Large intestine (tissue), 3 donors: Measurements from ENCODE around the gene UTP25. TPM values are rescaled to one million over a fixed set of nuclear protein-coding genes. Genes with fewer than 3 reads are reported as not detected.
A peak's percentile ranks its signal among the peaks of the same experiment; 100 is the strongest.

Experiments
- DNase-seq, 2 donors: peaks; one replicate each; pipeline versions ENCODE4 v3.0.0 to v3.0.0-alpha.2; 2013
- H3K27ac ChIP-seq: one replicate; pipeline ENCODE4 v1.5.1; 2013; ENCODE audit warnings: low read length
- H3K27me3 ChIP-seq: 2 replicates; pipeline ENCODE4 v1.6.1; 2013; ENCODE audit warnings: low read length; ENCODE audit not compliant: control insufficient read depth, insufficient read depth
- H3K36me3 ChIP-seq: 2 replicates; pipeline ENCODE4 v1.6.1; 2013; ENCODE audit warnings: low read length; ENCODE audit not compliant: control insufficient read depth, insufficient read depth
- H3K4me1 ChIP-seq: one replicate; pipeline ENCODE4 v1.6.1; 2013; ENCODE audit warnings: low read length; ENCODE audit not compliant: control insufficient read depth, insufficient read depth
- H3K4me3 ChIP-seq: one replicate; pipeline ENCODE4 v1.5.1; 2013; ENCODE audit warnings: low read length
- H3K9me3 ChIP-seq: one replicate; pipeline ENCODE4 v1.6.1; 2013; ENCODE audit warnings: mild to moderate bottlenecking, low read depth, low read length, moderate library complexity; ENCODE audit not compliant: control insufficient read depth
- WGBS: methylation state at CpG from one replicate; pipeline ENCODE4 v1.1.5; 2013; ENCODE audit warnings: low lambda C conversion rate; ENCODE audit not compliant: insufficient coverage; 5-methylcytosine and 5-hydroxymethylcytosine counted together
- polyA plus RNA-seq: library from polyadenylated mRNA; unstranded; fragments of 120-200 nt; gene quantifications from one replicate; pipeline ENCODE4 v1.2.1, GENCODE V29; 2013

Gene UTP25
- polyA plus RNA-seq, 1 donor: 8.4 TPM

DNA sequence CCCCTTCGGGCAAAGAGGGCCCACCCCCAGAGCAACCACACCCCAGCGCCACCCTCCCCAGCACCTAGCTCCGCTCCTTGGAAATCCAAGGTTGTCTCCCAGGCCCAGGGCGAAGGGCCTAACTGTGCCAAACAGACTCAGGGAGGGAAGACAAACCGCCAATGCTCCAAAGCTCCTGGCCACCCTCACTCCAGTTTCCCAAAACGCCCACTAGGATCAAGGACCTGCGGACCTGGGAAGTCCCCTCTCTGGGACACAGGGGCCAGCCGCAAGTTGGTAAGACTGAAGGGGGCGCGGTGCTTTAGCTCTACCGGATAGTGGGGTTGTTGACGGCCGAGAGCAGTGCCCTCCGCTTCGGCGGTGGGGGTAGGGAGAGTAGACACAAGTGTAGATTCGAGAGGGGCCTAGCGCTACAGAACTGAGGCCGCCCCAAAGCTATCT, 22.4 kb upstream of the UTP25 start:
- DNase-seq: peak in 1 of 2 donors; percentile 68
- Histone ChIP-seq H3K27me3 (no peaks in the 10 kb centered on the region), H3K4me1 (peaks cover 57% of the 10 kb centered on the region), H3K4me3 (peak overlapping the region; percentile 94), H3K27ac (peak overlapping the region; percentile 95), H3K36me3 (peaks cover 11% of the 10 kb centered on the region), H3K9me3 (no peaks in the 10 kb centered on the region)
- WGBS: no CpG with 5 or more reads among the region's 19 CpGs

DNA sequence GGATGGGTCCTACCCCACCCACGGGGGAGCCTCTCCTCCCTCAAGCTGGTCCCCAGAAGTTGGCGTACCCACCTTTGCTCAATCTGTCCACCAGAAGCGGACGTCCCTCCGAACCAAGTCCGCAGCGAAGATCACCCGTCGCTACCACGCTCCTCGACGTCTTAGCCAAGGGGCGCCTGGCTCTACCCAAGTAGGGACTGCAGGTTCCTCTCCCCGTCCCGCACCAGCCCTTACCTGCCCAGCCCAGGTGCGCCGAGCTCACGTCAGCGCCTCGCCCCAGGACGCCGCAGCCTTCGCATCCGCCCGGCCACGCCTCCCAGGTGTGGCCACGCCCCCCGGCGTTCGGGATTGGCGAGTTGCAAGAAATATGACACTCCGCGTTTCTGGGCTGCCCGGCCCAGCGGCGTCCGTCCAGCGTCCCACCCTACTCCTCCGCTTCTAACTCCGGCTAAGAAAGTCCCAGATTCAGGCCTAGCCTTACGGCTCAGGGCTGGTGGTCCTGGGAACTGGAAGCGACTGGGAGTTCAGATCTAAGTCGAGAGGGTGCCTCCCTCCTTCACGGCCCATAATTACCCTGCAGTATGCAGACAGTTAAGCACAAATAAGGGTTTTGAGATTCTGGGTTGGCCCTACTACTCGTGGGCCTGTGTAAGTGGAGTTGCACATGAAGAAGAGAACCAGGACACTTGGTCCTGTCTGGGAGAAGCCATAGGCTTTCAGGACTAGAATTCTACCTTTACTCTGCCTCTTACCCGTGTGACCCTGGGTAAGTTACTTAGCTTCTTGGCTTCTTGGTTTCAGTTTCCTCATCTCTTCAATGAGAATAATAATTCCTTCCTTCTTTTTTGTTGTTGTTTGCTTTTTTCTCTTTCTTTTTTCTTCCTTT, 21.7 kb upstream of the UTP25 start, which contains the start of gene IRF6:
TSS of gene IRF6 (minus strand) at position 268 of the 886 bp plus-strand sequence. CDS start 4,729 bp downstream, outside the sequence.
- peaks cover 57% of the 10 kb centered on the region for H3K4me1 ChIP-seq
- DNase-seq: peak; percentile 96 to 98
- 43% methylated on average over 1 of the region's 46 CpGs for WGBS

DNA sequence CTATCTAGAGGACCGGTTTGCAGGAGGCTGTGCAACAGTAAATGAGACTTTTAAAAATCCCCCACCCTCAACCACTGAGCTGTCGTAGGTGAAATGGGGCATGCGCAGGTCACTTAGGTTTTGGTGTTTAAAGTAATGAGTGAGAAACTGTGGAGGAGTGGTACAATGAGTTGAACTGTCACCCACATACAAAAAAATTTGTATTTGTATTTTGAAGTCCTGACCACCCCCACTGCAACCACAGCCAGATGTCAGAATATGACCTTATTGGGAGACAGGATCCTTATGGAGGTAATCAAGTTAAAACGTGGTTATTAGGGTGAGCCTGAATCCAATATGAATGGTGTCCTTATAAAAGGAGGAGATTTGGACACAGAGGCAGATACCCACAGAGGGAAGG, 20.3 kb upstream of the UTP25 start:
- no CpG with 5 or more reads among the region's 4 CpGs for WGBS
- Histone ChIP-seq H3K27me3 (no peaks in the 10 kb centered on the region), H3K4me3 (no peak overlapping the region), H3K4me1 (peaks cover 49% of the 10 kb centered on the region), H3K36me3 (no peaks in the 10 kb centered on the region), H3K9me3 (no peaks in the 10 kb centered on the region), H3K27ac (peak overlapping the region; percentile 95)
- no peak for DNase-seq

More for the DNA sequence above, 21.7 kb upstream of the UTP25 start, which contains the start of gene IRF6:
- H3K27me3 ChIP-seq: no peaks in the 10 kb centered on the region
- H3K36me3 ChIP-seq: peaks cover 4% of the 10 kb centered on the region
- H3K27ac ChIP-seq: peak within 1 kb of the TSS; percentile 95
- H3K4me3 ChIP-seq: peak within 1 kb of the TSS; percentile 94
- no peaks in the 10 kb centered on the region for H3K9me3 ChIP-seq

DNA sequence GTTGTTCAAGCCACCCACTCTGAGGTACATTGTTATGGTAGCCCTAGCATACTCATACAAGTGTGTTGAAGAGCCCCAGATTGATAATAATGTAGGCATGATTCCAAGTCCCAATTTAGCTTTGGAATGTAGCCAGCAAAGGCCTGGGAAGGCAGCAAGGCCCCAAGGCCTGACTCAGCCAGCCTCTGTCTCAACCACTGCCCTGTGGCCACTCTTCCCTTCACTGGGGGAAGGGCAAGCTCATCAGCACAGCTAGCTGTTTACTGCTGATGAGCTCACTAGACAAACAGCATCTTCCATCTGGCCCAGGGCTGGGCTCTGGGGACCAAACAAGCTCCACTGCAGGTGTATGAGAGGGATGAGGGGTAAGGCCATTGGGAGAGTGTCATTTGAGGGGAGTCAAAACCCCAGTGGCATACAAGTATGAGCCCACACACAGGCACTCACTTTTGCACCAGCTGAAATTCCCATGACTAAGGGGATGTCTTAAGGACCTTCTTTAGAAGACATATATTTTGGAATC, 19.7 kb upstream of the UTP25 start:
- H3K4me3 ChIP-seq: no peak overlapping the region
- H3K27me3 ChIP-seq: no peaks in the 10 kb centered on the region
- H3K9me3 ChIP-seq: no peaks in the 10 kb centered on the region
- H3K27ac ChIP-seq: peak overlapping the region; percentile 95
- H3K4me1 ChIP-seq: peaks cover 43% of the 10 kb centered on the region
- H3K36me3 ChIP-seq: no peaks in the 10 kb centered on the region
- peak; percentile 90 to 94 for DNase-seq

DNA sequence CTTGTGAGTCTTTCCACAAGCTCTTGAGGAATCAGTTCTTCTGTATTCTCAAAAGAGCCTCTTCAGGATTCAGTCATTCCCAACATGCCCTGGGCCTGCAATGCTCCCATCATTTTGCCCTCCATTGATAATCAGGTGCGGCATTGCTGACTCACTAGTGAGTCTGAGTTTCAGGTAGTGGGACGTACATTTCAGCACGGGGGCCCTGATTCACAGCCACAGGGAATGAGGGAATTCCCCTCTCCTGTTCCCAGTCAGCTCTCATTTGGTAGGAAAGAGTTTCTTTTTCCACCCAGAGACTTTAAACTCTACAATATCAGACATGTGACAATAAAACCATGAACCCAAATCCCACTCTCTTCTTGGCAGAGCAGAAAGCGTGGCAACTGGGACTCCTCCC, 18.2 kb upstream of the UTP25 start:
- H3K4me3 ChIP-seq: no peak overlapping the region
- WGBS: no CpG with 5 or more reads among the region's 4 CpGs
- DNase-seq: peak; percentile 67 to 87
- H3K27ac ChIP-seq: peak overlapping the region; percentile 71
- H3K27me3 ChIP-seq: no peaks in the 10 kb centered on the region
- no peaks in the 10 kb centered on the region for H3K9me3 ChIP-seq
- no peaks in the 10 kb centered on the region for H3K36me3 ChIP-seq
- peaks cover 36% of the 10 kb centered on the region for H3K4me1 ChIP-seq

DNA sequence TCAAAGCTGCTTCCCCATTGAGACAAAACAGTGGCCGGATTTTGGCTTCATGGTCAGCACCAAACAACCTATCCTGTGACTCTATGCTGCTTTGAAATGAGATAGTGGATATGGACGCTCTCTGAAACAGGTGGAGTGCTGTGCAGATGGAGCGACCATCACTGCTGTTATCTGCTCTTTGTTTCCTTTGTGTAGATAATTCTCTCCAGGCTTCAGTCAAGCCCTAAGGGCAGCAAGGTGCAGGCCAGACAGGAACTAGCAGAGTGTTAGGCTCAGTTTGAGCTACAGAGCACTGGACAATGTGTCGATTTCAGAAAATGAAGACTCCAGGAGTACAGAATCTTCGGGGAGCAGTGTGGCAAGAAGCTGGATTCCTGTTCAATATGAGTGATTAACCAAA, 17.0 kb upstream of the UTP25 start:
- DNase-seq: no peak
- no CpG with 5 or more reads among the region's 5 CpGs for WGBS
- H3K27me3 ChIP-seq: no peaks in the 10 kb centered on the region
- H3K27ac ChIP-seq: no peak overlapping the region
- no peak overlapping the region for H3K4me3 ChIP-seq
- no peaks in the 10 kb centered on the region for H3K36me3 ChIP-seq
- H3K9me3 ChIP-seq: no peaks in the 10 kb centered on the region
- H3K4me1 ChIP-seq: peaks cover 36% of the 10 kb centered on the region

DNA sequence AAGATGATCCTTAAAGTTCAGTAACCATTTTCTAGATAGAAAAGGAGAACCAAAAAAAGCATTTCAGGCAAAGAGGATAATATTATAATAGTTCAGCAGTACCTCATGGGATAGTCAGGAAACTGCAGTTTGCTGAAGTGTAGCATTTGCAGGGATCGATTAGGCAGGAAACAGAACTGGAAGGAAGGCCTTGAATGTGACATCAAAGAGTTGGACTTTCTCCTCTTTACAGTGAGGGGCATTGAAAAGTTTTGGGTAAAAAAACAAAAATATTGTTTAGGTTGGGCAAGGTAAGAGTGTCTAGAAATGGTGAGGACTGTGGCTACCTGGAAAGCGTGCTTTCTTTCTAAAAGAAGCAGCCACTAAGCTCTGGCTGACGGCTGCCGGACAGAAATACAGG, 13.9 kb upstream of the UTP25 start:
- no peaks in the 10 kb centered on the region for H3K27me3 ChIP-seq
- H3K27ac ChIP-seq: no peak overlapping the region
- WGBS: 83% methylated on average over 1 of the region's 4 CpGs
- H3K9me3 ChIP-seq: no peaks in the 10 kb centered on the region
- H3K4me3 ChIP-seq: no peak overlapping the region
- H3K4me1 ChIP-seq: peaks cover 11% of the 10 kb centered on the region
- DNase-seq: no peak
- no peaks in the 10 kb centered on the region for H3K36me3 ChIP-seq

DNA sequence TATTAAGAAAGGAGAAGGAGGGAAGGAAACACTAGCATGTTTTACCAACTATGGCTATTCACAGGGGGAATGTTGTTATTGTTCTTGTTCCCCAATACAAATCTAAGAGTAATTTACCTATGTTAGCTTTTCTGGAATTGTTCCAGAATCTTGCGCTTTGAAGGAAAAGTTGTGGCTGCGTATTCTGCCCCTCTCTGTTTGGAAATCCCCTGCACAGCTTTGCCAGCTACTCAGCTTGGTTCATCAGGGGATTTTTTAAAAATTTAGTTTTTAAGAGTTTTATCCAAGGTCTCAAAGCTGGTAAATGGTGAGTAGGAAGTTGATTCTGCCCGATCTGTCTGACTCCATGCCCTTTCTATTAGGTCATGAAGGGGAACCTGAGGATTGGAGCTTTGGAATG, 12.3 kb upstream of the UTP25 start:
- no peak overlapping the region for H3K27ac ChIP-seq
- WGBS: 100% methylated on average over 1 of the region's 3 CpGs
- H3K4me1 ChIP-seq: peaks cover 10% of the 10 kb centered on the region
- H3K9me3 ChIP-seq: no peaks in the 10 kb centered on the region
- no peaks in the 10 kb centered on the region for H3K27me3 ChIP-seq
- no peaks in the 10 kb centered on the region for H3K36me3 ChIP-seq
- no peak overlapping the region for H3K4me3 ChIP-seq
- DNase-seq: no peak

DNA sequence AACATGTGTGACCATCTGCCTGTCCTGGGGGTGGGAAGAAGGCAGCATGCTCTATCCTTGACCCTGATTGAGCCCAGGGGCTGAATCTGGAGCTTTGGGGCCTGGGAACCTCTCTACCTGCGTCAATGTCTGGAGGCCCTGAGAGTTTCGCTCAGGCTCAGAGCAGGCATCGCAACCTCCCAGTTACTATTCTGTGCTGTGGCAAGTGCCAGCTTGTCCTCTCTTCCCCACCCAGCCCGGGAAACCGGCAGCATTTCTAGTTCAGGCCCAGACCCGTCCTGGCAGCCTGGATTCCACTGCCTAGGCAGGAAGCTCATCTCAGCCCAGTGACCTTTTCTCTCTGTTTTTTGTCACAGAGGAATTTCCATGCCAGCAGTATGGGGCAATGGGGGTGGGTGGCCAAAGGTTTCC, 11.8 kb upstream of the UTP25 start:
- no CpG with 5 or more reads among the region's 6 CpGs for WGBS
- no peak overlapping the region for H3K4me3 ChIP-seq
- H3K4me1 ChIP-seq: peaks cover 10% of the 10 kb centered on the region
- no peaks in the 10 kb centered on the region for H3K27me3 ChIP-seq
- no peak overlapping the region for H3K27ac ChIP-seq
- H3K36me3 ChIP-seq: no peaks in the 10 kb centered on the region
- no peaks in the 10 kb centered on the region for H3K9me3 ChIP-seq
- no peak for DNase-seq

DNA sequence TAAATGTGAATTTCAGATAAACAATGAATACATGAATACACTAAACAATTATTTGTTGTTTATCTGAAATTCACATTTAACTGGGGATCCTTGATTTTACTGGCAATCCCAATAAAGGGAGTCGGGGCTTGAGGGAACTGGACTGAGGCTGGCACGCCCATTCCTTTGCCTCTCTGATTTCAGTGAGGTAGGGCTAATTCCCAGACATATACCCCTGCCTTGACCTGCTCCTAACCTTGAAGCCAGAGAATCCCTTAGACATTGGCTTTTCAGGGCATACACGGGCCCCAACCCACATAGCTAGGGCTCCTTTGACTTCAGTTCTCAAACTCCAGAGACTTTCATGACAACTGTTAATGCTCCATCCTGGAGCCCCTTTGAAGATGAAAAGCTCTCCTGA, 10.8 kb upstream of the UTP25 start:
- no peak for DNase-seq
- WGBS: no CpG with 5 or more reads among the region's 3 CpGs
- Histone ChIP-seq H3K36me3 (no peaks in the 10 kb centered on the region), H3K9me3 (no peaks in the 10 kb centered on the region), H3K4me3 (no peak overlapping the region), H3K27me3 (no peaks in the 10 kb centered on the region), H3K27ac (no peak overlapping the region), H3K4me1 (peaks cover 10% of the 10 kb centered on the region)
